ENCODE results near the gene LEF1. TPM values are rescaled to one million over a fixed set of nuclear protein-coding genes. Genes with fewer than 3 reads are reported as not detected.

Gene LEF1
- total and polyA plus RNA-seq, 9 of the 15 experiments (the other 6 are each of a cell fraction or from before 2014, with no cell fraction given) = 15.1 to 81.1 (median 29.7) TPM

DNA sequence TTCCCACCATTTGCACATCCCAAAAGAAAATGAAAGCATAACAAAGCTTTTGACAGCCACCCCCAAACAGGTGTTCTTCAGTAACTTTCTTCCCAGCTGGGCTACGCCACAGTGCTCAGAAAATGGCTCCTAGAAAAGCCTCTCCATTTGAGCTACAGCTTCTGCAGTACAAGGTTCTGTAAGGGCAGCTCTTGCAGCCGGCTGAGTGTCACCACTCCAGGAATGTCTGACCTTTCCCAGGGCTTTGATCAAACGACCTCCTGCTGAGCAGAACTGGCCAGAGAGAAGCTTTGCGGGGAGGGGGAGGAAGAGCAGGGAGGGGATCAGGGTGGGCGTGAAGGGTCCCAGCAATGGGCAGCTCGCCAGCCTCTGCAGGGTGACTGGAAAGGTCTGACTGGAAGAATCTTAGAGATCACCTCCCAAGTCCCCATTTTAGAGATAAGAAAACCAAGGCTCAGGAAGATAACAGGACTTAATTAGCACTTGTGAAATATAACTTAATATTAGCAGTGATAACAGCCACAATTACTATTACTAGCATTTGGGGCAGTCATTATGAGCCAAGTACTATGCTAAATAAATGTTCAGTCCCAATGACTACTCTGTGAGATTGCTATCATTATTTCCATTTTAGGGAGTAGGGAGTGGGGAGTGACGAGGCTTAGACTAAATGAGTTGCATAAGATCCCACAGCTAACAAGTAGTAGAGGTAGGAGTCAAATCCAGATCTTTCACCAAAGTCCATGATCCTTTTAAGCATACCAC is 51.1 kb downstream of the LEF1 start (continued):
- TF ChIP-seq, protein P1, sequence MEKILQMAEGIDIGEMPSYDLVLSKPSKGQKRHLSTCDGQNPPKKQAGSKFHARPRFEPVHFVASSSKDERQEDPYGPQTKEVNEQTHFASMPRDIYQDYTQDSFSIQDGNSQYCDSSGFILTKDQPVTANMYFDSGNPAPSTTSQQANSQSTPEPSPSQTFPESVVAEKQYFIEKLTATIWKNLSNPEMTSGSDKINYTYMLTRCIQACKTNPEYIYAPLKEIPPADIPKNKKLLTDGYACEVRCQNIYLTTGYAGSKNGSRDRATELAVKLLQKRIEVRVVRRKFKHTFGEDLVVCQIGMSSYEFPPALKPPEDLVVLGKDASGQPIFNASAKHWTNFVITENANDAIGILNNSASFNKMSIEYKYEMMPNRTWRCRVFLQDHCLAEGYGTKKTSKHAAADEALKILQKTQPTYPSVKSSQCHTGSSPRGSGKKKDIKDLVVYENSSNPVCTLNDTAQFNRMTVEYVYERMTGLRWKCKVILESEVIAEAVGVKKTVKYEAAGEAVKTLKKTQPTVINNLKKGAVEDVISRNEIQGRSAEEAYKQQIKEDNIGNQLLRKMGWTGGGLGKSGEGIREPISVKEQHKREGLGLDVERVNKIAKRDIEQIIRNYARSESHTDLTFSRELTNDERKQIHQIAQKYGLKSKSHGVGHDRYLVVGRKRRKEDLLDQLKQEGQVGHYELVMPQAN (IDR thresholded peaks at IDR 0.05; ENCODE audit: borderline replicate concordance) = no peak
- TF ChIP-seq, protein P2, sequence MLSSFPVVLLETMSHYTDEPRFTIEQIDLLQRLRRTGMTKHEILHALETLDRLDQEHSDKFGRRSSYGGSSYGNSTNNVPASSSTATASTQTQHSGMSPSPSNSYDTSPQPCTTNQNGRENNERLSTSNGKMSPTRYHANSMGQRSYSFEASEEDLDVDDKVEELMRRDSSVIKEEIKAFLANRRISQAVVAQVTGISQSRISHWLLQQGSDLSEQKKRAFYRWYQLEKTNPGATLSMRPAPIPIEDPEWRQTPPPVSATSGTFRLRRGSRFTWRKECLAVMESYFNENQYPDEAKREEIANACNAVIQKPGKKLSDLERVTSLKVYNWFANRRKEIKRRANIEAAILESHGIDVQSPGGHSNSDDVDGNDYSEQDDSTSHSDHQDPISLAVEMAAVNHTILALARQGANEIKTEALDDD (IDR thresholded peaks at IDR 0.05) = peak; percentile 76
- TF ChIP-seq ZBTB7A (IDR thresholded peaks at IDR 0.05; ENCODE audit: borderline replicate concordance, control insufficient read depth, low read depth, low read length) (peak; percentile 50; the same call in 1 of the 2 replicates), ATF1 (CRISPR knock-in tag; IDR thresholded peaks at IDR 0.05) (no peak), ATF1 (tag; IDR thresholded peaks at IDR 0.05) (peak; percentile 38; the same call in 1 of the 2 replicates), HEY1 (CRISPR knock-in tag; IDR thresholded peaks at IDR 0.05; ENCODE audit: borderline replicate concordance) (no peak), RBM22 (IDR thresholded peaks at IDR 0.05; ENCODE audit: low read depth, low read length, poor library complexity, severe bottlenecking) (no peak), NCOR1 (IDR thresholded peaks at IDR 0.05) (no peak), GATAD2A (IDR thresholded peaks at IDR 0.05) (no peak), NFIC (IDR thresholded peaks at IDR 0.05) (peak; percentile 31; the same call in 1 of the 2 replicates), NFE2 (IDR thresholded peaks at IDR 0.05; ENCODE audit: low read depth) (peak; percentile 8; the same call in 1 of the 2 replicates), ADNP (tag; IDR thresholded peaks at IDR 0.05) (peak; percentile 84; the same call in 1 of the 2 replicates), HDAC2 (IDR thresholded peaks at IDR 0.05) (peak; percentile 64; the same call in 1 of the 2 replicates), SAP30 (IDR thresholded peaks at IDR 0.05; ENCODE audit: borderline replicate concordance, insufficient read depth, low read depth, low read length, poor library complexity, severe bottlenecking) (no peak), ESRRB (CRISPR knock-in tag; IDR thresholded peaks at IDR 0.05; ENCODE audit: borderline replicate concordance) (no peak), SRF (CRISPR knock-in tag; IDR thresholded peaks at IDR 0.05) (peak in 1 of 2 experiments; percentile 95; a peak in 3 of 4 replicates)
- TF ChIP-seq, protein P3, sequence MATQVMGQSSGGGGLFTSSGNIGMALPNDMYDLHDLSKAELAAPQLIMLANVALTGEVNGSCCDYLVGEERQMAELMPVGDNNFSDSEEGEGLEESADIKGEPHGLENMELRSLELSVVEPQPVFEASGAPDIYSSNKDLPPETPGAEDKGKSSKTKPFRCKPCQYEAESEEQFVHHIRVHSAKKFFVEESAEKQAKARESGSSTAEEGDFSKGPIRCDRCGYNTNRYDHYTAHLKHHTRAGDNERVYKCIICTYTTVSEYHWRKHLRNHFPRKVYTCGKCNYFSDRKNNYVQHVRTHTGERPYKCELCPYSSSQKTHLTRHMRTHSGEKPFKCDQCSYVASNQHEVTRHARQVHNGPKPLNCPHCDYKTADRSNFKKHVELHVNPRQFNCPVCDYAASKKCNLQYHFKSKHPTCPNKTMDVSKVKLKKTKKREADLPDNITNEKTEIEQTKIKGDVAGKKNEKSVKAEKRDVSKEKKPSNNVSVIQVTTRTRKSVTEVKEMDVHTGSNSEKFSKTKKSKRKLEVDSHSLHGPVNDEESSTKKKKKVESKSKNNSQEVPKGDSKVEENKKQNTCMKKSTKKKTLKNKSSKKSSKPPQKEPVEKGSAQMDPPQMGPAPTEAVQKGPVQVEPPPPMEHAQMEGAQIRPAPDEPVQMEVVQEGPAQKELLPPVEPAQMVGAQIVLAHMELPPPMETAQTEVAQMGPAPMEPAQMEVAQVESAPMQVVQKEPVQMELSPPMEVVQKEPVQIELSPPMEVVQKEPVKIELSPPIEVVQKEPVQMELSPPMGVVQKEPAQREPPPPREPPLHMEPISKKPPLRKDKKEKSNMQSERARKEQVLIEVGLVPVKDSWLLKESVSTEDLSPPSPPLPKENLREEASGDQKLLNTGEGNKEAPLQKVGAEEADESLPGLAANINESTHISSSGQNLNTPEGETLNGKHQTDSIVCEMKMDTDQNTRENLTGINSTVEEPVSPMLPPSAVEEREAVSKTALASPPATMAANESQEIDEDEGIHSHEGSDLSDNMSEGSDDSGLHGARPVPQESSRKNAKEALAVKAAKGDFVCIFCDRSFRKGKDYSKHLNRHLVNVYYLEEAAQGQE (IDR thresholded peaks at IDR 0.05; ENCODE audit: borderline replicate concordance) = no peak
- TF ChIP-seq, protein P3 (CRISPR knock-in tag; IDR thresholded peaks at IDR 0.05; ENCODE audit: low read depth) = no peak

Data from K562 (cell line).